HepG2 (cell line): ENCODE data around the gene TPBGL. TPM values are rescaled to one million over a fixed set of nuclear protein-coding genes. Genes with fewer than 3 reads are reported as not detected.

Source experiments
- E2F5 ChIP-seq: sonication (generic); formaldehyde crosslinking; conservative IDR thresholded peaks from 2 replicates; pipeline ENCODE4 v1.4.0; 2020; ENCODE audit warnings: missing genetic modification reagents
- FOXK2 ChIP-seq: fragments of 450-650 bp; IDR thresholded peaks from 2 replicates; pipeline ENCODE4 v1.6.1; 2016
- JARID2 ChIP-seq: sonication (generic); formaldehyde crosslinking; IDR thresholded peaks from 2 replicates; pipeline ENCODE4 v1.8.1; 2023; ENCODE audit warnings: missing genetic modification reagents, inconsistent platforms; ENCODE audit not compliant: insufficient replicate concordance
- MAX ChIP-seq: IDR thresholded peaks from 2 replicates; pipeline ENCODE4 v1.6.1; 2012; ENCODE audit warnings: inconsistent platforms
- MED13 ChIP-seq: sonication (generic); formaldehyde crosslinking; IDR thresholded peaks from 2 replicates; pipeline ENCODE4 v1.5.0; 2020; ENCODE audit warnings: missing genetic modification reagents
- NFAT5 ChIP-seq: sonication (generic); formaldehyde crosslinking; IDR thresholded peaks from 2 replicates; pipeline ENCODE4 v1.4.0; 2020; ENCODE audit warnings: missing genetic modification reagents
- ONECUT2 ChIP-seq: sonication (generic); formaldehyde crosslinking; IDR thresholded peaks from 2 replicates; pipeline ENCODE4 v1.4.0; 2020; ENCODE audit warnings: missing genetic modification reagents
- PHF5A ChIP-seq: IDR thresholded peaks from one replicate; pipeline ENCODE4 v1.6.1; 2018; ENCODE audit warnings: low read depth, missing genetic modification reagents; ENCODE audit not compliant: unreplicated experiment
- REST ChIP-seq, 2 experiments: IDR thresholded peaks; 2 replicates each; pipeline ENCODE4 v1.6.1; 2011 to 2012; ENCODE audit warnings: low read length in 2 of 2, borderline replicate concordance in 1 of 2, low read depth in 1 of 2, mild to moderate bottlenecking in 1 of 2, moderate library complexity in 1 of 2
- SNRNP70 ChIP-seq: fragments of 200-400 bp; formaldehyde crosslinking; IDR thresholded peaks from 2 replicates; pipeline ENCODE4 v1.6.1; 2017; ENCODE audit warnings: mild to moderate bottlenecking, low read depth, low read length, moderate library complexity
- SP5 ChIP-seq: IDR thresholded peaks from 2 replicates; pipeline ENCODE4 v1.6.1; 2016; ENCODE audit warnings: low read depth, borderline replicate concordance
- SPEN ChIP-seq: sonication (generic); formaldehyde crosslinking; IDR thresholded peaks from 2 replicates; pipeline ENCODE4 v1.5.1; 2020; ENCODE audit warnings: low read depth, mild to moderate bottlenecking, missing genetic modification reagents
- ZFP36 ChIP-seq: fragments of 150-350 bp; IDR thresholded peaks from 2 replicates; pipeline ENCODE4 v1.6.1; 2018; ENCODE audit warnings: borderline replicate concordance, low read length, low read depth; ENCODE audit not compliant: partially characterized antibody
- ZNF10 ChIP-seq: sonication (generic); formaldehyde crosslinking; IDR thresholded peaks from 2 replicates; pipeline ENCODE4 v1.4.0; 2020; ENCODE audit warnings: mild to moderate bottlenecking, low read depth, missing genetic modification reagents, borderline replicate concordance
- ZNF207 ChIP-seq: fragments of 450-650 bp; IDR thresholded peaks from 2 replicates; pipeline ENCODE4 v1.6.1; 2016; ENCODE audit warnings: antibody characterized with exemption, borderline replicate concordance
- ZNF296 ChIP-seq: sonication (generic); formaldehyde crosslinking; conservative IDR thresholded peaks from 2 replicates; pipeline ENCODE4 v1.5.0; 2020; ENCODE audit warnings: mild to moderate bottlenecking, missing genetic modification reagents
- ZNF343 ChIP-seq: sonication (generic); formaldehyde crosslinking; IDR thresholded peaks from 2 replicates; pipeline ENCODE4 v1.4.0; 2020; ENCODE audit warnings: mild to moderate bottlenecking, missing genetic modification reagents
- ZNF383 ChIP-seq: sonication (generic); formaldehyde crosslinking; IDR thresholded peaks from 2 replicates; pipeline ENCODE4 v1.4.0; 2020; ENCODE audit warnings: missing genetic modification reagents, mild to moderate bottlenecking, borderline replicate concordance
- ZNF558 ChIP-seq: sonication (generic); formaldehyde crosslinking; IDR thresholded peaks from 2 replicates; pipeline ENCODE4 v1.9.0; 2022; ENCODE audit warnings: mild to moderate bottlenecking, missing genetic modification reagents, borderline replicate concordance
- ZNF619 ChIP-seq: sonication (generic); formaldehyde crosslinking; IDR thresholded peaks from 2 replicates; pipeline ENCODE4 v1.4.0; 2020; ENCODE audit warnings: mild to moderate bottlenecking, missing genetic modification reagents
- ZSCAN29 ChIP-seq: sonication (generic); formaldehyde crosslinking; conservative IDR thresholded peaks from 2 replicates; pipeline ENCODE4 v1.4.0; 2020; ENCODE audit warnings: mild to moderate bottlenecking, missing genetic modification reagents
- polyA plus RNA-seq, 8 experiments: library from polyadenylated mRNA; depleted of rRNA in 3 of 8; stranded (reverse) in 7 of 8; unstranded in 1 of 8; fragments of >200 nt; fragmentation: Illumina TruSeq in 4 of 8; extraction: Trizol in 4 of 8; gene quantifications; 2 replicates each; pipeline versions ENCODE4 v1.2.1 to v1.2.3, GENCODE V29; 2011 to 2016; ENCODE audit warnings: low read depth in 4 of 8, missing spikeins in 1 of 8, mixed read lengths in 1 of 8; ENCODE audit not compliant: insufficient read depth in 1 of 8
- total RNA-seq, 5 experiments: library from RNA; depleted of rRNA; stranded (reverse); fragments of >200 nt; fragmentation: Illumina TruSeq; extraction: Trizol; gene quantifications; 2 replicates each; pipeline ENCODE4 v1.2.3, GENCODE V29; 2016; ENCODE audit warnings: low read depth in 1 of 5

Gene TPBGL
- total and polyA plus RNA-seq, 2 of the 13 experiments (the other 11 are each of a cell fraction or from before 2014, with no cell fraction given) = not detected

GRCh38 chr11:75214411-75214821 lies 26.2 kb upstream of the TPBGL start (continued):
- TF ChIP-seq MED13 (peak; percentile 89; the same call in 1 of the 2 replicates), PHF5A (peak; percentile 83), NFAT5 (peak; percentile 91), ZNF558 (CRISPR knock-in tag) (peak; percentile 89; the same call in 1 of the 2 replicates), ZNF296 (CRISPR knock-in tag) (peak; percentile 85), ZNF619 (peak; percentile 34; the same call in 1 of the 2 replicates), SP5 (CRISPR knock-in tag) (peak; percentile 44; the same call in 1 of the 2 replicates), ZSCAN29 (CRISPR knock-in tag) (no peak), ONECUT2 (CRISPR knock-in tag) (peak; percentile 76), MAX (no peak), ZNF343 (CRISPR knock-in tag) (0 out of 2 replicates have a peak, but pooled peaks have one; percentile 70), ZNF10 (no peak), JARID2 (CRISPR knock-in tag) (peak; percentile 85), SNRNP70 (no peak), FOXK2 (no peak), ZFP36 (no peak), SPEN (CRISPR knock-in tag) (peak; percentile 68; the same call in 1 of the 2 replicates), ZNF207 (no peak), REST (IDR thresholded peaks at IDR 0.05; ENCODE audit: borderline replicate concordance in 1 of 2, low read depth in 1 of 2, low read length in 2 of 2) (peak in 1 of 2 experiments; percentile 100), ZNF383 (CRISPR knock-in tag) (no peak), E2F5 (peak; percentile 83)
